PFSK-1 (cell line): ENCODE data around the gene CASP8AP2.

Experiments
- FOXP2 ChIP-seq: optimal IDR thresholded peaks from 2 replicates; pipeline ENCODE3; 2011; ENCODE audit warnings: borderline replicate concordance, control low read depth, inconsistent platforms; ENCODE audit not compliant: insufficient read depth; ENCODE audit errors: extremely low read length, extremely low read depth
- POLR2AphosphoS5 ChIP-seq: IDR thresholded peaks from 2 replicates; pipeline ENCODE4 v1.6.1; 2012; ENCODE audit warnings: low read depth, mild to moderate bottlenecking, control low read depth, low read length, moderate library complexity
- REST ChIP-seq, 2 experiments: IDR thresholded peaks; 2 replicates each; pipeline versions ENCODE4 v1.6.1 to v1.8.0; 2011 to 2012; ENCODE audit warnings: low read depth in 2 of 2, low read length in 2 of 2, control low read depth in 1 of 2, inconsistent platforms in 1 of 2, mild to moderate bottlenecking in 1 of 2, moderate library complexity in 1 of 2; ENCODE audit not compliant: insufficient read depth in 1 of 2
- SIN3A ChIP-seq: IDR thresholded peaks from 2 replicates; pipeline ENCODE4 v1.6.1; 2012; ENCODE audit warnings: mild to moderate bottlenecking, low read length, moderate library complexity, borderline replicate concordance; ENCODE audit not compliant: insufficient read depth
- TAF1 ChIP-seq: IDR thresholded peaks from 2 replicates; pipeline ENCODE4 v1.6.1; 2012; ENCODE audit warnings: low read length, control low read depth, borderline replicate concordance; ENCODE audit not compliant: insufficient read depth

Gene CASP8AP2

GRCh38 chr6:89787660-89788328 lies 41.9 kb upstream of the CASP8AP2 start:
- TF ChIP-seq SIN3A = no peak
- no peak for TF ChIP-seq POLR2AphosphoS5
- TF ChIP-seq TAF1 = no peak
- TF ChIP-seq FOXP2 = no peak
- TF ChIP-seq REST (IDR thresholded peaks at IDR 0.05; ENCODE audit: insufficient read depth in 1 of 2, low read depth in 2 of 2, low read length in 2 of 2) = no peak

- TF ChIP-seq POLR2AphosphoS5 (no peak), REST (IDR thresholded peaks at IDR 0.05; ENCODE audit: insufficient read depth in 1 of 2, low read depth in 2 of 2, low read length in 2 of 2) (no peak), SIN3A (no peak), TAF1 (no peak), FOXP2 (no peak)
Observed at GRCh38 chr6:89789980-89790379, 39.7 kb upstream of the CASP8AP2 start.

GRCh38 chr6:89790403-89790802 lies 39.3 kb upstream of the CASP8AP2 start:
- TF ChIP-seq FOXP2 (no peak), TAF1 (no peak)

GRCh38 chr6:89792881-89793280 lies 36.8 kb upstream of the CASP8AP2 start:
- no peak for TF ChIP-seq FOXP2
- no peak for TF ChIP-seq POLR2AphosphoS5
- no peak for TF ChIP-seq REST (IDR thresholded peaks at IDR 0.05; ENCODE audit: insufficient read depth in 1 of 2, low read depth in 2 of 2, low read length in 2 of 2)
- no peak for TF ChIP-seq TAF1
- no peak for TF ChIP-seq SIN3A

GRCh38 chr6:89793586-89793985 lies 36.1 kb upstream of the CASP8AP2 start:
- TF ChIP-seq FOXP2 (no peak), POLR2AphosphoS5 (no peak), TAF1 (no peak), SIN3A (no peak), REST (IDR thresholded peaks at IDR 0.05; ENCODE audit: insufficient read depth in 1 of 2, low read depth in 2 of 2, low read length in 2 of 2) (no peak)
